Measurements from ENCODE around the gene TBCB.

The TBCB gene

DNA sequence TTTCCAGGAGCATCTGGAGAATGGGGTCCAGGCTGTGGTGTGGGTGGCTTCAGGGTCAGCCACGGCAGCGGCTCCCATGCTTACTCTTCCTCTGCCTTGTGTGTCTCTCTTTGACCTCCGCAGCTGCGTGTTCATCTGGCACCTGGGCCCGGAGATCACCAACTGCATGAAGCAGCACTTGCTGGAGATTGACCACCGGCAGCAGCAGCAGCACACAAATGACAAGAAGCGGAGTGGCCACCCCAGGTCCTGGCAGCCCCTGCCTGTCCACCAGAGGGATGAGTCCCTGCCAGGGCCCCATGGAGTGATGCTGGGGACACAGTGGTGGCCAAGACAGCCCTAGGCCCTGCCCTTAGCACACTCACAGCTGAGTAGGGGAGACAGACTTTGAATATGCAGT lies 22.7 kb upstream of the TBCB start:
- DNase-seq (ENCODE audit: low read depth in 1 of 2, low spot score in 1 of 2) = no peak
- TF ChIP-seq SPI1 (IDR thresholded peaks at IDR 0.05; ENCODE audit: borderline replicate concordance, low read depth) = no peak
- TF ChIP-seq GABPA (IDR thresholded peaks at IDR 0.05; ENCODE audit: low read depth) = no peak
- TF ChIP-seq, protein P1, sequence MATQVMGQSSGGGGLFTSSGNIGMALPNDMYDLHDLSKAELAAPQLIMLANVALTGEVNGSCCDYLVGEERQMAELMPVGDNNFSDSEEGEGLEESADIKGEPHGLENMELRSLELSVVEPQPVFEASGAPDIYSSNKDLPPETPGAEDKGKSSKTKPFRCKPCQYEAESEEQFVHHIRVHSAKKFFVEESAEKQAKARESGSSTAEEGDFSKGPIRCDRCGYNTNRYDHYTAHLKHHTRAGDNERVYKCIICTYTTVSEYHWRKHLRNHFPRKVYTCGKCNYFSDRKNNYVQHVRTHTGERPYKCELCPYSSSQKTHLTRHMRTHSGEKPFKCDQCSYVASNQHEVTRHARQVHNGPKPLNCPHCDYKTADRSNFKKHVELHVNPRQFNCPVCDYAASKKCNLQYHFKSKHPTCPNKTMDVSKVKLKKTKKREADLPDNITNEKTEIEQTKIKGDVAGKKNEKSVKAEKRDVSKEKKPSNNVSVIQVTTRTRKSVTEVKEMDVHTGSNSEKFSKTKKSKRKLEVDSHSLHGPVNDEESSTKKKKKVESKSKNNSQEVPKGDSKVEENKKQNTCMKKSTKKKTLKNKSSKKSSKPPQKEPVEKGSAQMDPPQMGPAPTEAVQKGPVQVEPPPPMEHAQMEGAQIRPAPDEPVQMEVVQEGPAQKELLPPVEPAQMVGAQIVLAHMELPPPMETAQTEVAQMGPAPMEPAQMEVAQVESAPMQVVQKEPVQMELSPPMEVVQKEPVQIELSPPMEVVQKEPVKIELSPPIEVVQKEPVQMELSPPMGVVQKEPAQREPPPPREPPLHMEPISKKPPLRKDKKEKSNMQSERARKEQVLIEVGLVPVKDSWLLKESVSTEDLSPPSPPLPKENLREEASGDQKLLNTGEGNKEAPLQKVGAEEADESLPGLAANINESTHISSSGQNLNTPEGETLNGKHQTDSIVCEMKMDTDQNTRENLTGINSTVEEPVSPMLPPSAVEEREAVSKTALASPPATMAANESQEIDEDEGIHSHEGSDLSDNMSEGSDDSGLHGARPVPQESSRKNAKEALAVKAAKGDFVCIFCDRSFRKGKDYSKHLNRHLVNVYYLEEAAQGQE (IDR thresholded peaks at IDR 0.05; ENCODE audit: insufficient replicate concordance, low read depth) = no peak
- TF ChIP-seq POLR2AphosphoS5 (IDR thresholded peaks at IDR 0.05; ENCODE audit: low read depth) = no peak
- TF ChIP-seq, protein P2, sequence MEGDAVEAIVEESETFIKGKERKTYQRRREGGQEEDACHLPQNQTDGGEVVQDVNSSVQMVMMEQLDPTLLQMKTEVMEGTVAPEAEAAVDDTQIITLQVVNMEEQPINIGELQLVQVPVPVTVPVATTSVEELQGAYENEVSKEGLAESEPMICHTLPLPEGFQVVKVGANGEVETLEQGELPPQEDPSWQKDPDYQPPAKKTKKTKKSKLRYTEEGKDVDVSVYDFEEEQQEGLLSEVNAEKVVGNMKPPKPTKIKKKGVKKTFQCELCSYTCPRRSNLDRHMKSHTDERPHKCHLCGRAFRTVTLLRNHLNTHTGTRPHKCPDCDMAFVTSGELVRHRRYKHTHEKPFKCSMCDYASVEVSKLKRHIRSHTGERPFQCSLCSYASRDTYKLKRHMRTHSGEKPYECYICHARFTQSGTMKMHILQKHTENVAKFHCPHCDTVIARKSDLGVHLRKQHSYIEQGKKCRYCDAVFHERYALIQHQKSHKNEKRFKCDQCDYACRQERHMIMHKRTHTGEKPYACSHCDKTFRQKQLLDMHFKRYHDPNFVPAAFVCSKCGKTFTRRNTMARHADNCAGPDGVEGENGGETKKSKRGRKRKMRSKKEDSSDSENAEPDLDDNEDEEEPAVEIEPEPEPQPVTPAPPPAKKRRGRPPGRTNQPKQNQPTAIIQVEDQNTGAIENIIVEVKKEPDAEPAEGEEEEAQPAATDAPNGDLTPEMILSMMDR (IDR thresholded peaks at IDR 0.05; ENCODE audit: insufficient read depth, low read length) = no peak
- H3K4me3 ChIP-seq (replicated peaks; ENCODE audit: insufficient read depth, low read length) = no peak overlapping the region
- H3K27me3 ChIP-seq (ENCODE audit: insufficient read depth, poor library complexity, severe bottlenecking) = no peaks in the 10 kb centered on the region
- H3K27ac ChIP-seq (replicated peaks) = no peak overlapping the region

DNA sequence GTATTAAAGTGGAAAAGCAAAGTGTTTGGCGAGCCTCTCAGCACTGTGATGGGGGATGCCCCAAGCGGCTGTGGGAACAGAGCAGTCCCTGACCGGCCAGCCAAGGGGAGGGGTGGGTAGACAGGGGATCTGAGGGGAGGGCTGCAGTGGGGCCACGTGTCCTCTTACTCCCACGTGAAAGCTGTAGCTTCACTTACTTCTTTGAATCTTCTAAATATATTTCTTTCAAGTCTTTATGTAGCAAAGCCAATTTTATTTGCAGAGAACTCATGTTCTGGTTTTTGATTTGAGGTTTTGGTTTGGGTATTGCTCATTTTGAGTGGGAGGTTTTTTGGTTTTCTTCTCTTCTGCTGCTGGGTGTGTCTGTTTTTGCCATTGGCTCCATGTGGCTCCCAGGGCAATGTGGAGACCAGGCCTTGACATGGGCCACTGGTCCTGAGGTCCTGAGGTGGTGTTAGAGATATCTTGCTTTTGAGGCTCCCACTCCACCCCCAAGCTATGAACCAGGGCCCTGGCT lies 22.1 kb upstream of the TBCB start:
- no peaks in the 10 kb centered on the region for H3K27me3 ChIP-seq (ENCODE audit: insufficient read depth, poor library complexity, severe bottlenecking)
- H3K27ac ChIP-seq (replicated peaks) = no peak overlapping the region
- no peak overlapping the region for H3K4me3 ChIP-seq (replicated peaks; ENCODE audit: insufficient read depth, low read length)
- no peak for DNase-seq (ENCODE audit: low read depth in 1 of 2, low spot score in 1 of 2)
- TF ChIP-seq, protein P2 (IDR thresholded peaks at IDR 0.05; ENCODE audit: insufficient read depth, low read length) = no peak
- TF ChIP-seq GABPA (IDR thresholded peaks at IDR 0.05; ENCODE audit: low read depth) (no peak), POLR2AphosphoS5 (IDR thresholded peaks at IDR 0.05; ENCODE audit: low read depth) (no peak), SPI1 (IDR thresholded peaks at IDR 0.05; ENCODE audit: borderline replicate concordance, low read depth) (no peak)
- TF ChIP-seq, protein P1 (IDR thresholded peaks at IDR 0.05; ENCODE audit: insufficient replicate concordance, low read depth) = no peak

DNA sequence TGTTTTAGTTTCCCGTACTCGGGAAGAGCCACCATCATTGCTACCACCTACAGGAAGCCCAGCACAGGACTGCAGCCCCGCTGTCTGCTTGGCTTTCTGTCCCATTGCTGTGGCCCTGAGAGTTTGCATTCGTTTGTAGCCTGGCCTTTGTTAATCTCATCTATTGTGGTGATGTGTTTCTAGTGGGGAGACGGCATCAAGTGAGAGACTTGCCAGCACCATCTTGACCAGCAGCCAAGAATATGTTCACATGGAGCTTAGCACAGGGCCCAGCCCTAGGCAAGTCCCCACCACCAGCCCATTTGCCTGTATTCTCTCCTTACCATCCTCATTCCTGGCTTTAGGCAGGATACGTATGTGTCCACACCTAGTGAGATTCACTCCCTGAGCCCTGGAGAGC lies 21.6 kb upstream of the TBCB start:
- Histone ChIP-seq H3K27me3 (ENCODE audit: insufficient read depth, poor library complexity, severe bottlenecking) (no peaks in the 10 kb centered on the region), H3K4me3 (replicated peaks; ENCODE audit: insufficient read depth, low read length) (no peak overlapping the region), H3K27ac (replicated peaks) (no peak overlapping the region)
- no peak for DNase-seq (ENCODE audit: low read depth in 1 of 2, low spot score in 1 of 2)
- TF ChIP-seq POLR2AphosphoS5 (IDR thresholded peaks at IDR 0.05; ENCODE audit: low read depth) (no peak), GABPA (IDR thresholded peaks at IDR 0.05; ENCODE audit: low read depth) (no peak), SPI1 (IDR thresholded peaks at IDR 0.05; ENCODE audit: borderline replicate concordance, low read depth) (no peak)
- TF ChIP-seq, protein P2 (IDR thresholded peaks at IDR 0.05; ENCODE audit: insufficient read depth, low read length) = no peak
- TF ChIP-seq, protein P1 (IDR thresholded peaks at IDR 0.05; ENCODE audit: insufficient replicate concordance, low read depth) = no peak
